Heart right ventricle (tissue), 16 donors: ENCODE results near the gene ZFP36L1. TPM values are rescaled to one million over a fixed set of nuclear protein-coding genes. Genes with fewer than 3 reads are reported as not detected.

Experiments used
- ATAC-seq, 8 donors: fragments of 200-7000 bp; cut with Tn5 transposase; one replicate each; pipeline ENCODE4 v1.9.1; 2020; ENCODE audit warnings: mild to moderate bottlenecking in 8 of 8, moderate library complexity in 8 of 8, moderate number of reproducible peaks in 1 of 8
- DNase-seq, 2 donors: peaks; one replicate each; pipeline ENCODE4 v3.0.0-alpha.2; 2020
- H3K27ac ChIP-seq, 10 donors: fragments of 200-600 bp; sonication (generic) in 2 of 10; one replicate each; pipeline versions ENCODE4 v1.5.0 to v1.8.0; 2020 to 2022; ENCODE audit warnings: mild to moderate bottlenecking in 3 of 10
- H3K27me3 ChIP-seq, 7 donors: fragments of 200-600 bp; one replicate each; pipeline ENCODE4 v1.8.0; 2021 to 2022; ENCODE audit warnings: mild to moderate bottlenecking in 2 of 7
- H3K36me3 ChIP-seq, 9 donors: fragments of 200-600 bp; sonication (generic) in 1 of 9; one replicate each; pipeline versions ENCODE4 v1.5.0 to v1.8.0; 2020 to 2022; ENCODE audit warnings: mild to moderate bottlenecking in 2 of 9
- H3K4me1 ChIP-seq, 9 donors: fragments of 200-600 bp; sonication (generic) in 1 of 9; one replicate each; pipeline versions ENCODE4 v1.5.0 to v1.8.0; 2020 to 2022; ENCODE audit warnings: mild to moderate bottlenecking in 4 of 9
- H3K4me3 ChIP-seq, 10 donors: fragments of 200-600 bp; sonication (generic) in 2 of 10; one replicate each; pipeline versions ENCODE4 v1.5.0 to v1.8.0; 2020 to 2022; ENCODE audit warnings: mild to moderate bottlenecking in 7 of 10, moderate library complexity in 2 of 10
- H3K9me3 ChIP-seq, 11 donors: fragments of 200-600 bp in 10 of 11; sonication (generic) in 2 of 11; one replicate each; pipeline versions ENCODE4 v1.5.0 to v1.8.0; 2013 to 2022; ENCODE audit warnings: mild to moderate bottlenecking in 2 of 11, control low read depth in 1 of 11, moderate library complexity in 1 of 11
- CTCF ChIP-seq, 9 donors: fragments of 200-600 bp; sonication (generic) in 2 of 9; IDR thresholded peaks; one replicate each; pipeline versions ENCODE4 v1.5.0 to v1.8.0; 2021 to 2022; ENCODE audit warnings: antibody characterized with exemption in 9 of 9, mild to moderate bottlenecking in 5 of 9, moderate library complexity in 1 of 9
- WGBS, 2 donors: extraction: QIAGEN DNeasy Blood & Tissue Kit; methylation state at CpG; one replicate each; pipeline ENCODE4 v1.1.7; 2013; ENCODE audit warnings: inconsistent platforms in 1 of 2; 5-methylcytosine and 5-hydroxymethylcytosine counted together
- intact Hi-C, 10 donors: fragments of 100-400 bp; cut with DNase I; formaldehyde crosslinking; loops; one replicate each; pipeline versions ENCODE4 v1.11.1 to v1.14.2; 2022
- polyA plus RNA-seq, 2 donors: library from polyadenylated mRNA; stranded (reverse); fragments of 200-250 nt; gene quantifications; one replicate each; pipeline ENCODE4 v1.2.3, GENCODE V29; 2013
- total RNA-seq, 10 donors: library from RNA; stranded (reverse); fragmentation: NEBNext Ultra II Directional in 3 of 10; extraction: Animal tissue kit (Norgen Biotek cat#: 25700) in 3 of 10; gene quantifications; one replicate each; pipeline versions ENCODE4 v1.2.1 to v1.2.4, GENCODE V29; 2021 to 2023
- donor health status: Arrhythmogenic right ventricular cardiomyopathy.
- donor health status: ischemic (EF 13 %, LVEDD 7.1; RV severe dilation, severe dysfunction).
- donor health status: healthy with polysubstance abuse.
- donor health status: DM: no; HTN: yes; CAD: no.
- donor health status: DM: no; HTN: no; CAD: no.
- donor health status: ischemic (EF 25% LVEDD 6.9; RV normal size, moderate dysfunction).
- donor health status: ischemic (EF 25% LVEDD 5.7; RV mildly dilated, moderate dysfunction).
- donor health status: healthy.
- donor health status: DM: yes; HTN: yes; CAD: no.
- donor health status: Ischemic cardiomyopathy.
- donor health status: ischemic (EF 35%, LVEDD 5.7; RV mildly dilated, moderate dysfunction).
- donor health status: nonischemic (EF 11% LVEDD 7.7; RV severe dilation, severe dysfunction).
- donor health status: DM: yes; HTN: yes; CAD: no.
- donor health status: PGD.
- donor health status: ischemic (EF 29% LVEDD 5.4; RV normal size, mild dysfunction).
- donor health status: nonischemic (EF 23%, LVEDD 6.1; RV moderate dilation, normal function).

Gene ZFP36L1
- total and polyA plus RNA-seq, 12 donors: 40.8 to 127 (median 53.1) TPM

GRCh38 chr14:68744613-68745012 lies 48.3 kb downstream of the ZFP36L1 start:
- peaks cover 0 to 7% (median 0%) of the 10 kb centered on the region in 11 donors for H3K9me3 ChIP-seq
- 92 to 98% methylated on average over 12 of the region's 12 CpGs for WGBS, 2 donors
- ATAC-seq (no peak), DNase-seq (no peak)
- no peak overlapping the region for H3K4me3 ChIP-seq
- no peak for TF ChIP-seq CTCF (IDR thresholded peaks at IDR 0.05)
- peaks cover 0 to 18% (median 0%) of the 10 kb centered on the region in 9 donors for H3K4me1 ChIP-seq
- no peak overlapping the region for H3K27ac ChIP-seq
- H3K27me3 ChIP-seq: peaks cover 0 to 34% (median 0%) of the 10 kb centered on the region in 7 donors
- intact Hi-C loops: no loop called here
- H3K36me3 ChIP-seq: no peaks in the 10 kb centered on the region

GRCh38 chr14:68741839-68742470 lies 50.9 kb downstream of the ZFP36L1 start:
- no peaks in the 10 kb centered on the region for H3K36me3 ChIP-seq
- peak; percentile 37 to 70 (median 62) for ATAC-seq
- TF ChIP-seq CTCF (IDR thresholded peaks at IDR 0.05): no peak
- peaks cover 0 to 29% (median 0%) of the 10 kb centered on the region in 7 donors for H3K27me3 ChIP-seq
- H3K4me3 ChIP-seq: no peak overlapping the region
- DNase-seq: no peak
- peaks cover 0 to 20% (median 2%) of the 10 kb centered on the region in 9 donors for H3K4me1 ChIP-seq
- H3K9me3 ChIP-seq: peaks cover 0 to 7% (median 0%) of the 10 kb centered on the region in 11 donors
- intact Hi-C loops: no loop called here
- WGBS, 2 donors: 92 to 94% methylated on average over 6 of the region's 6 CpGs
- peak overlapping the region in 1 of 10 donors; percentile 79 for H3K27ac ChIP-seq

GRCh38 chr14:68741477-68741791 lies 51.4 kb downstream of the ZFP36L1 start:
- TF ChIP-seq CTCF (IDR thresholded peaks at IDR 0.05): no peak

GRCh38 chr14:68740788-68741476 lies 51.9 kb downstream of the ZFP36L1 start:
- no peak for TF ChIP-seq CTCF (IDR thresholded peaks at IDR 0.05)
- Histone ChIP-seq H3K4me1 (peaks cover 0 to 30% (median 11%) of the 10 kb centered on the region in 9 donors), H3K36me3 (no peaks in the 10 kb centered on the region), H3K27ac (peak overlapping the region in 1 of 10 donors; percentile 79), H3K9me3 (peaks cover 0 to 7% (median 0%) of the 10 kb centered on the region in 11 donors), H3K27me3 (peaks cover 0 to 28% (median 0%) of the 10 kb centered on the region in 7 donors), H3K4me3 (no peak overlapping the region)
- intact Hi-C loops: no loop called here
- DNase-seq: no peak
- WGBS, 2 donors: 96 to 98% methylated on average over 4 of the region's 4 CpGs
- ATAC-seq: no peak

More at GRCh38 chr14:68741477-68741791, 51.4 kb downstream of the ZFP36L1 start:
- ATAC-seq (no peak), DNase-seq (no peak)
- H3K36me3 ChIP-seq: no peaks in the 10 kb centered on the region
- peaks cover 0 to 28% (median 0%) of the 10 kb centered on the region in 7 donors for H3K27me3 ChIP-seq
- H3K4me1 ChIP-seq: peaks cover 0 to 25% (median 7%) of the 10 kb centered on the region in 9 donors
- H3K27ac ChIP-seq: peak overlapping the region in 1 of 10 donors; percentile 79
- intact Hi-C loops: no loop called here
- no peak overlapping the region for H3K4me3 ChIP-seq
- peaks cover 0 to 7% (median 0%) of the 10 kb centered on the region in 11 donors for H3K9me3 ChIP-seq
